ENCODE results near the gene ABI1. TPM values are rescaled to one million over a fixed set of nuclear protein-coding genes. Genes with fewer than 3 reads are reported as not detected.
"Not testable (repeated sequence)": the region's sequence is repeated elsewhere in the genome, so short reads cannot be mapped to it uniquely, and the experiment has no call there.

Gene ABI1
- total RNA-seq, 4 donors from 2014 or later, result 28.7 to 55.3 (median 48.5) TPM

DNA sequence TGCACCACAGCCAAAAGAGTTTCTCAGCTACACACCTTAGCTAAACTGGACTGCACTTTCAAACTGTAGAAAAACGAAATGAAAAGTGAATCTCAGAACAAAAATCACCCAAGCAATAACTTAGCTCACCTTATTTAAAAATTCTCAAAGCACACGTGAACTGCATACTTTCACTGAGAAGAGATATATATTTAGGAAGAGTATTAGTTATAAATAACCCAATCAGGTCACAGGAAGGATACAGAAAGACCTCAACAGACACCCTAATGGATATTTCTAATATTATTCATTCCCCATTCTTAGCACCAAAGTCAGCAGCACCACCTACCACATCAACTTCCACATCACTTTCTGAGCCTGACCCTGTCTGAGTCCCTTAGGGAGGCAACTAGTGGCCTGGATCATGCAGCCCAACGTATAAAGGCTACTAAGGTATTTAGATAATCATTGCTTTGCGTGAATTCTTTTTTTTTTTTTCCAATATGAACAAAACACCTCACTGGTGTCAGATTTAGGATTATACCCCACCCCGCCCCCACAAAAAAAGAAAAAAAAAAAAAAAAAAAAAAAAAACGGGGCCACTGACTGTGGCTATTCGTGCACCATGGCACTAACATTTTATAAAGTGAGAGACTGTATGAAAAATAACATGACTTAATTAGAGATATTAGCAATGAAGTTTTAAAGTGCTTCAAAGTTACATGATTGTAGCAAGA lies 2.6 kb downstream of the ABI1 start:
- Histone ChIP-seq H3K27me3 (no peaks in the 10 kb centered on the region), H3K4me1 (peaks cover 0 to 47% (median 7%) of the 10 kb centered on the region in 4 donors), H3K4me3 (peak overlapping the region in 1 of 4 donors; percentile 83), H3K36me3 (no peaks in the 10 kb centered on the region), H3K9me3 (no peaks in the 10 kb centered on the region), H3K27ac (peak overlapping the region in 1 of 4 donors; percentile 99)
- TF ChIP-seq POLR2A (IDR thresholded peaks at IDR 0.05), result no peak
- TF ChIP-seq, protein P1, sequence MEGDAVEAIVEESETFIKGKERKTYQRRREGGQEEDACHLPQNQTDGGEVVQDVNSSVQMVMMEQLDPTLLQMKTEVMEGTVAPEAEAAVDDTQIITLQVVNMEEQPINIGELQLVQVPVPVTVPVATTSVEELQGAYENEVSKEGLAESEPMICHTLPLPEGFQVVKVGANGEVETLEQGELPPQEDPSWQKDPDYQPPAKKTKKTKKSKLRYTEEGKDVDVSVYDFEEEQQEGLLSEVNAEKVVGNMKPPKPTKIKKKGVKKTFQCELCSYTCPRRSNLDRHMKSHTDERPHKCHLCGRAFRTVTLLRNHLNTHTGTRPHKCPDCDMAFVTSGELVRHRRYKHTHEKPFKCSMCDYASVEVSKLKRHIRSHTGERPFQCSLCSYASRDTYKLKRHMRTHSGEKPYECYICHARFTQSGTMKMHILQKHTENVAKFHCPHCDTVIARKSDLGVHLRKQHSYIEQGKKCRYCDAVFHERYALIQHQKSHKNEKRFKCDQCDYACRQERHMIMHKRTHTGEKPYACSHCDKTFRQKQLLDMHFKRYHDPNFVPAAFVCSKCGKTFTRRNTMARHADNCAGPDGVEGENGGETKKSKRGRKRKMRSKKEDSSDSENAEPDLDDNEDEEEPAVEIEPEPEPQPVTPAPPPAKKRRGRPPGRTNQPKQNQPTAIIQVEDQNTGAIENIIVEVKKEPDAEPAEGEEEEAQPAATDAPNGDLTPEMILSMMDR (IDR thresholded peaks at IDR 0.05), result no peak
- no peak for DNase-seq

DNA sequence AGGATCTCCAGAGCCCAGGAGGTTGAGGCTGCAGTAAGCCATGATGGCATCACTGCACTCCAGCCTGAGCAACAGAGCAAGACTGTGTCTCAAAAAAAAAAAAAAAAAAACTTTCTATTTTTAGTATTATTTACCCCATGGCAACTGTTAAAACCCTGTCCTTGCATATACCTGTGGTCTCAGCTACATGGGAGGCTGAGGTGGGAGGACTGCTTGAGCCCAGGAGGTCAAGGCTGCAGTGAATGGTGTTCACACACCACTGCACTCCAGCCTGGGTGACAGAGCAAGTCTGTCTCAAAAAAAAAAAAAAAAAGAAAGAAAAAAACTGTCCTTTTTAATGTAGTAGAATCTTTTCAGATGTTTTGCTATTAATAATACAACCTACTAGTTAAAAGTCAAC lies 3.2 kb downstream of the ABI1 start:
- peaks cover 0 to 47% (median 7%) of the 10 kb centered on the region in 4 donors for H3K4me1 ChIP-seq
- DNase-seq, H3K9me3 ChIP-seq, H3K27me3 ChIP-seq, H3K36me3 ChIP-seq, H3K4me3 ChIP-seq: not testable (repeated sequence)
- peak overlapping the region in 1 of 4 donors; percentile 44 for H3K27ac ChIP-seq

DNA sequence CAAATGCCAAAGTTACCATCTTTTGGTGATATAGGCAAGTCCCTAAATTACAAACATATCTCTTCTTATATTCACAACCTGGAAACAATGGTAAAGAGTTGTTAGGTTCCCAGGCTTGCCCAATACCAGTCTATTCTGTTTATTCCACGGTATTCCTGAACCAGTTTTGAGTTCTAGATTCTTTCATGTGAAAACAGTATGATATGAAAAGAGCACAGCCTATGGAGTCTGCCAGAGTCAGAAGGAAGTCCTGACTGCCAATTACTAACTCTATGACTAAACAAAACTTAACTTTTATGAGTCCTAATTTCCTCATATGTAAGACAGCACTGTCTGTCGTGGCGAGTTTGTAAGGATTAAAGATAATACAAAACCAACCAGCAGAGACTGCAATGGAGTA lies 5.6 kb downstream of the ABI1 start:
- H3K4me1 ChIP-seq, result peaks cover 0 to 53% (median 7%) of the 10 kb centered on the region in 4 donors
- H3K36me3 ChIP-seq, result no peaks in the 10 kb centered on the region
- TF ChIP-seq, protein P1 (IDR thresholded peaks at IDR 0.05), result no peak
- TF ChIP-seq POLR2A (IDR thresholded peaks at IDR 0.05), result no peak
- peak overlapping the region in 1 of 4 donors; percentile 38 for H3K27ac ChIP-seq
- no peaks in the 10 kb centered on the region for H3K9me3 ChIP-seq
- DNase-seq, result no peak
- H3K4me3 ChIP-seq, result no peak overlapping the region
- H3K27me3 ChIP-seq, result no peaks in the 10 kb centered on the region

DNA sequence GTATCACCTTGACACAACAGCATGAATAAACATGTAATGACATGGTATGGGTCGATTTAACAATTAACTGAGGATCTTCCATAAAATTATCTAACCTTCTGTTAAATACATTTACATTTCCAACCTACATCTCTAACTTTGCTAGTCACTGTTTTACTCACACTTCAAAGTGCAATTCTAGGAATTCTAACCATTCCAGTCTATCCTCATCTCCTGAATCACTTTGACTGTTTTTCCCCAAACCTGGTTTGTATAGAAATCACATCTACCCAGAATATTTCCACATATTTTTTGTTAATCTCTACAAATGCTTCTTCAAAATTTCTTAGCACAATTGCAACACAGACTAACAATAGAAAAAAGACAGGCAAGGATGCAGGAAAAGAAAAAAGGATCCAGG lies 6.2 kb downstream of the ABI1 start:
- Histone ChIP-seq H3K36me3 (no peaks in the 10 kb centered on the region), H3K4me1 (peaks cover 0 to 53% (median 7%) of the 10 kb centered on the region in 4 donors)

DNA sequence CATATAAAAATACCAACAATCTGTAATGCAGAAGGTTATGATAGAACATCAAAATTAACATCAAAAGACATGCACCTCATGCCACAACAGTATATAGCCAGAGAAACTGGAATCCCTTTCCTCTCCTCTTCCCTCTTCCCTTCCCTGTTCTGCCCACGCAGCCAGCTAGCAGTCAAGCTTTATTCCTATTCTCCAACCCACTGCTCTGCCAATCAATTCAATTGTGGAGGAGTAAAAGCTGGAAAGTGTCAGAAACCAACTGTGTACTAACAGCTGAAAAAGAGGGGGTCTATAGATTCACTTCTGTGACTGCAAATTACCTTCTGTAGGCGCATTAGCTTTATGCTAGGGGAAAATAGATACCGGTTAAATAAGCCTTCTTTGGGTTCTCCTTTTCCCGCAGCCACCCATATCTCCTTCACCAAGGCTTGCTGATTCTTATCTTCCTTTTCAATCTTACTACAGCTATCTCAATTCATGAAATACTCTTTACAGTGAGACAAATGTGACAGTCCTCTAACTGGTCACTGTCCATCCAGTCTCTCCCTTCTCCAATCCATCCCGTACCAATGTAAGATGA lies 16.3 kb downstream of the ABI1 start:
- Histone ChIP-seq H3K9me3 (no peaks in the 10 kb centered on the region), H3K36me3 (no peaks in the 10 kb centered on the region), H3K27ac (no peak overlapping the region), H3K4me1 (peaks cover 0 to 6% (median 0%) of the 10 kb centered on the region in 4 donors), H3K27me3 (no peaks in the 10 kb centered on the region), H3K4me3 (no peak overlapping the region)
- TF ChIP-seq POLR2A (IDR thresholded peaks at IDR 0.05), result no peak
- TF ChIP-seq, protein P1 (IDR thresholded peaks at IDR 0.05), result no peak
- no peak for DNase-seq

More for the DNA sequence above, 6.2 kb downstream of the ABI1 start:
- no peaks in the 10 kb centered on the region for H3K9me3 ChIP-seq
- no peak for TF ChIP-seq POLR2A (IDR thresholded peaks at IDR 0.05)
- TF ChIP-seq, protein P1 (IDR thresholded peaks at IDR 0.05), result no peak
- H3K27ac ChIP-seq, result no peak overlapping the region
- no peaks in the 10 kb centered on the region for H3K27me3 ChIP-seq
- no peak overlapping the region for H3K4me3 ChIP-seq
- no peak for DNase-seq

DNA sequence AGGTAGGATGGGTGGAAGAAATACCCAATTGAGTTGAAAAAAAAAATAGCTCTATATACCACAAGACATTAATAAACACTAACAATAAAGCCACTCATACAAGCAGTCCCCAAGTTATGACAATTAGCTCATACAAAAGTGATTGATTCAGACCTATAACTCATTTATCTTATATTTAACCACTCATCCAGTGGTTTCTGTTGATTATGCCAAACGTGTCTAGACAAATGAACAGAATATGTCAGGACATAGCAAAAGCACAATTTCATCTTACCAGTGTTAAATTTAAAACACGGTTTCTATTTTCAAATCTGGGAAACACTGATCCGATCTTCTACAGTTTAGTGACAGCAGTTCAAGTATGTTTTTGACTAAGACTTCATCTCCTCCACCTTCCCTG lies 17.0 kb downstream of the ABI1 start:
- H3K27me3 ChIP-seq, result no peaks in the 10 kb centered on the region
- H3K4me3 ChIP-seq, result no peak overlapping the region
- H3K27ac ChIP-seq, result no peak overlapping the region
- H3K36me3 ChIP-seq, result no peaks in the 10 kb centered on the region
- no peaks in the 10 kb centered on the region for H3K9me3 ChIP-seq
- no peak for TF ChIP-seq POLR2A (IDR thresholded peaks at IDR 0.05)
- TF ChIP-seq, protein P1 (IDR thresholded peaks at IDR 0.05), result no peak
- peaks cover 0 to 6% (median 0%) of the 10 kb centered on the region in 4 donors for H3K4me1 ChIP-seq
- DNase-seq, result no peak
